GM19455 (cell line): ENCODE measurements around the gene KCNJ13.

ENCODE experiments used
- ATAC-seq: cut with Tn5 transposase; IDR thresholded peaks from one replicate; pipeline ENCODE4 v1.9.1; 2021; ENCODE audit not compliant: unreplicated experiment

Gene KCNJ13

GRCh38 chr2:232776435-232776834, at the start of gene KCNJ13:
Gene KCNJ13 (minus strand): TSS chr2:232776565. CDS start chr2:232771362, 5,203 bp downstream.
- ATAC-seq = no peak

- ATAC-seq = no peak
Observed at GRCh38 chr2:232817756-232818155, 41.4 kb upstream of the KCNJ13 start.

GRCh38 chr2:232816657-232817056, 40.3 kb upstream of the KCNJ13 start:
- ATAC-seq = no peak

- no peak for ATAC-seq
Observed at GRCh38 chr2:232815569-232815968, 39.2 kb upstream of the KCNJ13 start.

GRCh38 chr2:232810444-232810843, 34.1 kb upstream of the KCNJ13 start:
- no peak for ATAC-seq

- no peak for ATAC-seq
Observed at GRCh38 chr2:232809349-232810124, 33.2 kb upstream of the KCNJ13 start.

GRCh38 chr2:232802091-232802490, 25.7 kb upstream of the KCNJ13 start:
- no peak for ATAC-seq

GRCh38 chr2:232800166-232800565, 23.8 kb upstream of the KCNJ13 start:
- no peak for ATAC-seq

- ATAC-seq = no peak
Observed at GRCh38 chr2:232798187-232798586, 21.8 kb upstream of the KCNJ13 start.

- no peak for ATAC-seq
Observed at GRCh38 chr2:232795920-232796319, 19.6 kb upstream of the KCNJ13 start.

- no peak for ATAC-seq
Observed at GRCh38 chr2:232794981-232795380, 18.6 kb upstream of the KCNJ13 start.

GRCh38 chr2:232793271-232793670, 16.9 kb upstream of the KCNJ13 start:
- no peak for ATAC-seq

- no peak for ATAC-seq
Observed at GRCh38 chr2:232791518-232791917, 15.2 kb upstream of the KCNJ13 start.

GRCh38 chr2:232789082-232789481, 12.7 kb upstream of the KCNJ13 start:
- ATAC-seq = no peak

GRCh38 chr2:232787806-232788205, 11.4 kb upstream of the KCNJ13 start:
- no peak for ATAC-seq

- ATAC-seq = no peak
Observed at GRCh38 chr2:232783278-232783677, 6.9 kb upstream of the KCNJ13 start.

GRCh38 chr2:232781765-232782164, 5.4 kb upstream of the KCNJ13 start:
- no peak for ATAC-seq

- ATAC-seq = no peak
Observed at GRCh38 chr2:232779934-232780333, 3.6 kb upstream of the KCNJ13 start.

GRCh38 chr2:232779465-232779864, 3.1 kb upstream of the KCNJ13 start:
- no peak for ATAC-seq

- no peak for ATAC-seq
Observed at GRCh38 chr2:232777276-232777675, 911 bp upstream of the KCNJ13 start.

GRCh38 chr2:232773815-232774214, 2.5 kb downstream of the KCNJ13 start:
- no peak for ATAC-seq

- no peak for ATAC-seq
Observed at GRCh38 chr2:232772531-232772930, 3.8 kb downstream of the KCNJ13 start.

GRCh38 chr2:232771870-232772269, 4.5 kb downstream of the KCNJ13 start:
- ATAC-seq = no peak
